Esophagus squamous epithelium (tissue), 4 donors: ENCODE measurements around the gene UBE2K.

Experiments
- POLR2A ChIP-seq, 4 donors: fragments of 450-650 bp; IDR thresholded peaks; one replicate each; pipeline ENCODE4 v1.6.1; 2017; ENCODE audit warnings: antibody characterized with exemption in 4 of 4, mild to moderate bottlenecking in 4 of 4, moderate library complexity in 3 of 4
- TF ChIP-seq, protein P1 (sequence below), 6 experiments: fragments of 450-650 bp in 4 of 6; fragments of 200-600 bp in 2 of 6; sonication (generic) in 2 of 6; IDR thresholded peaks; one replicate each; pipeline ENCODE4 v1.5.1; 2016 to 2019; ENCODE audit warnings: antibody characterized with exemption in 6 of 6, mild to moderate bottlenecking in 4 of 6, moderate library complexity in 4 of 6

DNA sequence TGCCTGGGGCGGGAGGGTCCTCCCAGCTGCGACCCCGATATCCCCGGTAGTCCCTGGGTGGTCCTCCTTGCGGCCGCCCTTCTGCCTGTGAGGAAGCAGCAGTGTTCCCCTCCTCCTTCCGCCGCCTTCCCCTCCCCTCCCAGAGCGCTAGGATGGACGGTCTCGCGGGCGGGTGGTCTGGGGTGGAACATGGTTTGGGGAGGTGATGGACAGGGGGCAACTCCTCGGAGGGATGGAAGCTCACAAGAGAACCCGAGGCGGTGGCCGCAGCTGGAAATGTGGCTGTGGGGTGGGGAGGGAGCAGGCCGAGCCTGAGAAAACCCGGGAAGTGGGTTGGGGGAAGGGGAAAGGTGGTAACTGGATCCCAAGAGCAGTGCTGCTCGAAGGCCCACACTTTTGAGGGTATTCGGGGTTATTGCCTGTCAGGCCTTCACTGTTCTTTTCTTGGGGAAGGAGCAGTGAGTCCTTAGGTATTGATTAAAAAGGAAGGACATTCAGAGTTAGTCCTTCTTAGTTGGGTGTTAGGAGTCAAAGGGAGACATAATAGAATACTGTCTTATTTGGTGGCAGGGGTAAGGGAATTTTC lies 581 bp downstream of the UBE2K start:
- TF ChIP-seq POLR2A (IDR thresholded peaks at IDR 0.05): no peak
- TF ChIP-seq, protein P1, sequence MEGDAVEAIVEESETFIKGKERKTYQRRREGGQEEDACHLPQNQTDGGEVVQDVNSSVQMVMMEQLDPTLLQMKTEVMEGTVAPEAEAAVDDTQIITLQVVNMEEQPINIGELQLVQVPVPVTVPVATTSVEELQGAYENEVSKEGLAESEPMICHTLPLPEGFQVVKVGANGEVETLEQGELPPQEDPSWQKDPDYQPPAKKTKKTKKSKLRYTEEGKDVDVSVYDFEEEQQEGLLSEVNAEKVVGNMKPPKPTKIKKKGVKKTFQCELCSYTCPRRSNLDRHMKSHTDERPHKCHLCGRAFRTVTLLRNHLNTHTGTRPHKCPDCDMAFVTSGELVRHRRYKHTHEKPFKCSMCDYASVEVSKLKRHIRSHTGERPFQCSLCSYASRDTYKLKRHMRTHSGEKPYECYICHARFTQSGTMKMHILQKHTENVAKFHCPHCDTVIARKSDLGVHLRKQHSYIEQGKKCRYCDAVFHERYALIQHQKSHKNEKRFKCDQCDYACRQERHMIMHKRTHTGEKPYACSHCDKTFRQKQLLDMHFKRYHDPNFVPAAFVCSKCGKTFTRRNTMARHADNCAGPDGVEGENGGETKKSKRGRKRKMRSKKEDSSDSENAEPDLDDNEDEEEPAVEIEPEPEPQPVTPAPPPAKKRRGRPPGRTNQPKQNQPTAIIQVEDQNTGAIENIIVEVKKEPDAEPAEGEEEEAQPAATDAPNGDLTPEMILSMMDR (IDR thresholded peaks at IDR 0.05): peak in 1 of 6 experiments; percentile 11
